Mesothelial cell of epicardium (in vitro differentiated cells): ENCODE results near the gene ZNF732. TPM values are rescaled to one million over a fixed set of nuclear protein-coding genes. Genes with fewer than 3 reads are reported as not detected.
"Not testable (repeated sequence)": the region's sequence is repeated elsewhere in the genome, so short reads cannot be mapped to it uniquely, and the experiment has no call there.

Source experiments
- DNase-seq, 2 experiments: peaks; one replicate each; pipeline ENCODE4 v3.0.0; 2021; ENCODE audit warnings: low spot score in 2 of 2; ENCODE audit not compliant: unreplicated experiment in 2 of 2
- H3K27ac Mint-ChIP-seq: 2 replicates; pipeline ENCODE4 v1.8.0; 2021; ENCODE audit warnings: mixed read lengths
- H3K27me3 Mint-ChIP-seq: 2 replicates; pipeline ENCODE4 v1.8.0; 2021; ENCODE audit warnings: low read depth, mixed read lengths
- H3K36me3 Mint-ChIP-seq: 2 replicates; pipeline ENCODE4 v1.8.0; 2021; ENCODE audit warnings: mixed read lengths
- H3K4me1 Mint-ChIP-seq: 2 replicates; pipeline ENCODE4 v1.8.0; 2021; ENCODE audit warnings: mixed read lengths
- H3K4me3 Mint-ChIP-seq: 2 replicates; pipeline ENCODE4 v1.8.0; 2021; ENCODE audit warnings: mild to moderate bottlenecking, moderate library complexity, mixed read lengths
- H3K9me3 Mint-ChIP-seq: 2 replicates; pipeline ENCODE4 v1.8.0; 2021; ENCODE audit warnings: mixed read lengths
- total RNA-seq: library from RNA; stranded (reverse); gene quantifications from 3 replicates; pipeline ENCODE4 v1.2.1, GENCODE V29; 2021
- TF ChIP-seq, protein P1 (sequence below): fragments of 200-600 bp; sonication (generic); IDR thresholded peaks from one replicate; pipeline ENCODE4 v1.5.0; 2021; ENCODE audit warnings: antibody characterized with exemption; ENCODE audit not compliant: unreplicated experiment

Gene ZNF732
- total RNA-seq, 1 donor from 2014 or later, result 2.7 TPM

DNA sequence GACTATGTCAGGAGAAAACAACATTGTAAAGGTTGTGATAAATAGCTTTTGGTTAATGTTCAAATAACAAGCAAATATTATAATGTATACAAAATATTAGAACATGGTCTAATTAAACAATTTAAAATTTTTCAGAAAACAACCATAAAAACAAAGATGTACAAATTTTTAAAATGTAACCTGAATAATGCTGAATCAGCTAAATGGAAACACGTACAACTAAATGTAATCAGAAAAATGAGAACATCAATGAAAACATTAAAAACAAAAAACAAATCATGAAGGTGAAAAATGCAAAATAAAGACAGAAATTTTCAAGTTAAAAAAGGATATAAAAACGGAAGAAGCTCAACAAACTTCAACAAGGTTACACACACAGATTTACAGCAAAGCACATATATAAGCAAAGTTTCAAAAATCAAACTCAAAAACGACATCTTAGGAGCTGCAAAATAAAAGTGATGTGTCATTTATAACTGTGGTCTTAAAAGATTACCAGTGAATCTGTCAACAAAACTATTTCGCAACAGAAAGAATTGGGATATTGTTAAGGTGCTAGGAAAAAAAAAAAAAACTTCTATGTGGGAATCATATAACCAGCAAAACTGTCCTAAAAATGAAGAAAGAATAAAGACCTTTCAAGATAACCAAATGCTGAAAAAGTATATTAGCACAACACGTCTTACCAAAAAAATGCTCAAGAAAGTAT lies 31.8 kb downstream of the ZNF732 start:
- Mint-ChIP-seq H3K27ac (no peak overlapping the region), H3K4me3 (no peak overlapping the region), H3K27me3 (no peaks in the 10 kb centered on the region), H3K4me1 (no peaks in the 10 kb centered on the region), H3K36me3 (peaks cover 64% of the 10 kb centered on the region), H3K9me3 (peaks cover 76% of the 10 kb centered on the region)
- TF ChIP-seq, protein P1, sequence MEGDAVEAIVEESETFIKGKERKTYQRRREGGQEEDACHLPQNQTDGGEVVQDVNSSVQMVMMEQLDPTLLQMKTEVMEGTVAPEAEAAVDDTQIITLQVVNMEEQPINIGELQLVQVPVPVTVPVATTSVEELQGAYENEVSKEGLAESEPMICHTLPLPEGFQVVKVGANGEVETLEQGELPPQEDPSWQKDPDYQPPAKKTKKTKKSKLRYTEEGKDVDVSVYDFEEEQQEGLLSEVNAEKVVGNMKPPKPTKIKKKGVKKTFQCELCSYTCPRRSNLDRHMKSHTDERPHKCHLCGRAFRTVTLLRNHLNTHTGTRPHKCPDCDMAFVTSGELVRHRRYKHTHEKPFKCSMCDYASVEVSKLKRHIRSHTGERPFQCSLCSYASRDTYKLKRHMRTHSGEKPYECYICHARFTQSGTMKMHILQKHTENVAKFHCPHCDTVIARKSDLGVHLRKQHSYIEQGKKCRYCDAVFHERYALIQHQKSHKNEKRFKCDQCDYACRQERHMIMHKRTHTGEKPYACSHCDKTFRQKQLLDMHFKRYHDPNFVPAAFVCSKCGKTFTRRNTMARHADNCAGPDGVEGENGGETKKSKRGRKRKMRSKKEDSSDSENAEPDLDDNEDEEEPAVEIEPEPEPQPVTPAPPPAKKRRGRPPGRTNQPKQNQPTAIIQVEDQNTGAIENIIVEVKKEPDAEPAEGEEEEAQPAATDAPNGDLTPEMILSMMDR, result no peak
- DNase-seq, result no peak

DNA sequence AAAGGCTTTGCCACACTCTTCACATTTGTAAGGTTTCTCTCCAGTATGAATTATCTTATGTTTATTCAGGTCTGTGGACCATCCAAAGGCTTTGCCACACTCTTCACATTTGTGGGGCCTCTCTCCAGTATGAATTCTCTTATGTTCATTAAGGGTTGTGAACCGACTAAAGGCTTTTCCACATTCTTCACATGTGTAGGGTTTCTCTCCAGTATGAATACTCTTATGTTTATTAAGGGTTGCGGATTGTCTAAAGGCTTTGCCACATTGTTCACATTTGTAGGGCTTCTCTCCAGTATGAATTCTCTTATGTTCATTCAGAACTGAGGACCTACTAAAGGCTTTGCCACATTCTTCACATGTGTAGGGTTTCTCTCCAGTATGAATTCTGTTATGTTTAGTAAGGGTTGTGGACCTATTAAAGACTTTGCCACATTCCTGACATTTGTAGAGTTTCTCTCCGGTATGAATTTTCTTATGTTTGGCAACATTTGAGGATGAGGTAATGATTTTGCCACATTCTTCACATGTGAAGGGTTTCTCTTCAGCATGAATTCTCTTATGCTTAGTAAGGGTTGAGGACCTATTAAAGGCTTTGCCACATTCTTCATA lies 33.7 kb downstream of the ZNF732 start:
- Mint-ChIP-seq H3K9me3 (peaks cover 66% of the 10 kb centered on the region), H3K36me3 (peaks cover 53% of the 10 kb centered on the region)

DNA sequence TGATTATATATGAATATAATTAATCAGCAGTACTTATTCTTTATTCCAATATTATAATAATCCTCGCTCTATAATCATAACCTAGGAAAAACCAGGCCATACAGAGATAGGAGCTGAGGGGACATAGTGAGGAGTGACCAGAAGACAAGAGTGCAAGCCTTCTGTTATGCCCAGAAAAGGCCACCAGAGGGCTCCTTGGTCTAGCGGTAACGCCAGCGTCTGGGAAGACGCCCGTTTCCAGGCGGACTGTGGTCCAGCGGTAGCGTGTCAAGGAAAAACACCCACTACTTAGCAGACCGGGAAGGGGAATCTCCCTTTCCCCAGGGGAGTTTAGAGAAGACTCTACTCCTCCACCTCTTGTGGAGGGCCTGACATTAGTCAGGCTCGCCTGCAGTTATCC lies 46.0 kb downstream of the ZNF732 start:
- Mint-ChIP-seq H3K9me3 (peaks cover 67% of the 10 kb centered on the region), H3K36me3 (peaks cover 57% of the 10 kb centered on the region)
- not testable (repeated sequence) for H3K4me1 Mint-ChIP-seq, DNase-seq, H3K27me3 Mint-ChIP-seq, H3K4me3 Mint-ChIP-seq, H3K27ac Mint-ChIP-seq

More for the DNA sequence above, 33.7 kb downstream of the ZNF732 start:
- no peak for DNase-seq
- H3K27ac Mint-ChIP-seq, result no peak overlapping the region
- H3K27me3 Mint-ChIP-seq, result no peaks in the 10 kb centered on the region
- TF ChIP-seq, protein P1, result no peak
- H3K4me1 Mint-ChIP-seq, result no peaks in the 10 kb centered on the region
- no peak overlapping the region for H3K4me3 Mint-ChIP-seq

DNA sequence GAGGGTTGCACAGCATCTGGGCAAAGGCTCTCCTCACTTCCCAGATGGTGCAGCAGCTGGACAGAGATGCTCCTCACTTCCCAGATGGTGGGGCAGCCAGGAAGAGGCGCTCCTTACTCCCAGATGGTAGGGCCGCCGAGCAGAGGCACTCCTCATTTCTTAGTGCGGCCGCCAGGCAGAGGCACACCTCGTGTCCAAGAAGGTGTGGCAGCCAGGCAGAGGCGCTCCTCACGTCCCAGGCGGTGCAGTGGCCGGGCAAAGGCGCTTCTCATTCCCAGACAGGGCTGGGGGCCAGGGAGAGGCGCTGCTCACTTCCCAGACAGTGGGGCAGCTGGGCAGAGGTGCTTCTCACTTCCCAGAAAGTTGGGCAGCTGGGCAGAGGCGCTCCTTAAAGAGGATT lies 48.8 kb downstream of the ZNF732 start:
- Mint-ChIP-seq H3K4me1 (no peaks in the 10 kb centered on the region), H3K4me3 (no peak overlapping the region), H3K27ac (no peak overlapping the region), H3K9me3 (peaks cover 69% of the 10 kb centered on the region), H3K27me3 (no peaks in the 10 kb centered on the region), H3K36me3 (peaks cover 52% of the 10 kb centered on the region)
- TF ChIP-seq, protein P1, result no peak
- no peak for DNase-seq

DNA sequence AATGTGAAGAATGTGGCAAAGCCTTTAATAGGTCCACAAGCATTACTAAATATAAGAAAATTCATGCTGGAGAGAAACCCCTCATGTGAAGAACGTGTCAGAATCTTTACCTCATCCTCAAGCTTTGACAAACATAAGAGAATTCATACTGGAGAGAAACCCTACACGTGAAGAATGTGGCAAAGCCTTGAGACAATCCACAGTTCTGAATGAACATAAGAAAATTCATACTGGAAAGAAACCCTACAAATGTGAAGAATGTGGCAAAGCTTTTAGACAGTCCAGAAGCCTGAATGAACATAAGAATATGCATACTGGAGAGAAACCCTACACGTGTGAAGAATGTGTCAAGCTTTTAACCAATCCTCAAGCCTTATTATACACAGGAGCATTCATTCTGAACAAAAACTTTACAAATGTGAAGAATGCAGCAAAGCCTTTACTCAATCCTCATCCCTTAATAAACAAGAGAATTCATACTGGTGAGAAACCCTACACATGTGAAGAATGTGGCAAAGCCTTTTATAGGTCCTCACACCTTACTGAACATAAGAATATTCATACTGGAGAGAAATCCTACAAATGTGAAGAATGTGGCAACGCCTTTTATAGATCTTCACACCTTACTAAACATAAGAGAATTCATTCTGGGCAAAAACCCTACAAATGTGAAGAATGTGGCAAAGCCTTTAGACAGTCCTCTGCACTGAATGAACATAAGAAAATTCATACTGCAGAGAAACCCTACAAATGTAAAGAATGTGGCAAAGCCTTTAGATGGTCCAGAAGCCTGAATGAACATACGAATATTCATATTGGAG lies 51.1 kb downstream of the ZNF732 start:
- Mint-ChIP-seq H3K27me3 (no peaks in the 10 kb centered on the region), H3K4me3 (no peak overlapping the region), H3K36me3 (peaks cover 44% of the 10 kb centered on the region), H3K4me1 (no peaks in the 10 kb centered on the region), H3K27ac (no peak overlapping the region), H3K9me3 (peaks cover 61% of the 10 kb centered on the region)
- DNase-seq, result no peak
- TF ChIP-seq, protein P1, result no peak
